K562 (cell line): ENCODE measurements around the gene HOXB6. TPM values are rescaled to one million over a fixed set of nuclear protein-coding genes. Genes with fewer than 3 reads are reported as not detected.

ENCODE experiments used
- ARNT ChIP-seq, 2 experiments: fragments of 450-650 bp; IDR thresholded peaks; 2 replicates each; pipeline ENCODE4 v1.6.1; 2016; ENCODE audit warnings: mild to moderate bottlenecking in 1 of 2
- BCLAF1 ChIP-seq, 2 experiments: fragments of 450-650 bp in 1 of 2; IDR thresholded peaks; 2 replicates each; pipeline ENCODE4 v1.6.1; 2011 to 2017; ENCODE audit warnings: low read depth in 2 of 2, antibody characterized with exemption in 1 of 2, borderline replicate concordance in 1 of 2, low read length in 1 of 2, mild to moderate bottlenecking in 1 of 2, mixed read lengths in 1 of 2; ENCODE audit not compliant: control insufficient read depth in 1 of 2
- CREBBP ChIP-seq: IDR thresholded peaks from one replicate; pipeline ENCODE4 v1.6.1; 2012; ENCODE audit warnings: low read depth, mild to moderate bottlenecking, control low read depth, inconsistent platforms, low read length
- KDM1A ChIP-seq, 2 experiments: fragments of 450-650 bp; IDR thresholded peaks; 2 replicates each; pipeline ENCODE4 v1.6.1; 2016; ENCODE audit warnings: mild to moderate bottlenecking in 2 of 2
- MAX ChIP-seq: sonication (generic); formaldehyde crosslinking; IDR thresholded peaks from 2 replicates; pipeline ENCODE4 v1.9.0; 2022; ENCODE audit warnings: mild to moderate bottlenecking, missing genetic modification reagents
- MITF ChIP-seq: IDR thresholded peaks from 2 replicates; pipeline ENCODE4 v1.6.1; 2014; ENCODE audit warnings: antibody characterized with exemption
- POLR3G ChIP-seq: IDR thresholded peaks from 2 replicates; pipeline ENCODE4 v1.6.1; 2011; ENCODE audit not compliant: insufficient read length, insufficient replicate concordance; ENCODE audit errors: extremely low read depth
- polyA plus RNA-seq, 8 experiments: library from polyadenylated mRNA; depleted of rRNA in 4 of 8; stranded (reverse) in 5 of 8; unstranded in 3 of 8; fragments of >200 nt; fragmentation: Nextera tagmentation in 2 of 8; fragmentation: Illumina TruSeq in 1 of 8; extraction: Ambion mirVana in 2 of 8; extraction: Trizol in 1 of 8; gene quantifications; 2 replicates each; pipeline versions ENCODE4 v1.2.1 to v1.2.3, GENCODE V29; 2011 to 2014; ENCODE audit warnings: inconsistent platforms in 1 of 8, missing spikeins in 1 of 8
- total RNA-seq, 7 experiments: library from RNA; depleted of rRNA in 6 of 7; stranded (reverse); fragments of >200 nt in 6 of 7; fragmentation: Illumina TruSeq in 2 of 7; extraction: Trizol in 2 of 7; gene quantifications; 2 replicates each; pipeline versions ENCODE4 v1.2.1 to v1.2.3, GENCODE V29; 2011 to 2021; ENCODE audit warnings: low replicate concordance in 1 of 7

The HOXB6 gene
- total and polyA plus RNA-seq, 9 of the 15 experiments (the other 6 are each of a cell fraction or from before 2014, with no cell fraction given), result 1.2 to 14.8 (median 4.9) TPM

- TF ChIP-seq BCLAF1 (IDR thresholded peaks at IDR 0.05; ENCODE audit: borderline replicate concordance in 1 of 2, control insufficient read depth in 1 of 2, low read depth in 2 of 2, low read length in 1 of 2) (no peak), MITF (peak; percentile 33; the same call in 1 of the 2 replicates), ARNT (IDR thresholded peaks at IDR 0.05) (peak; percentile 56 to 62; a peak in 2 of 4 replicates), KDM1A (IDR thresholded peaks at IDR 0.05) (peak; percentile 70 to 74; a peak in 2 of 4 replicates), POLR3G (no peak), MAX (no peak), CREBBP (no peak)
These were observed 56.8 kb downstream of the HOXB6 start (continued) for GRCh38 chr17:48547808-48548522.
